GM18502 (cell line): ENCODE results near the gene LBHD2.

Source experiments
- ATAC-seq: cut with Tn5 transposase; IDR thresholded peaks from one replicate; pipeline ENCODE4 v1.9.1; 2021; ENCODE audit warnings: mild to moderate bottlenecking; ENCODE audit not compliant: unreplicated experiment, poor library complexity

Gene LBHD2

GRCh38 chr14:103067231-103067954, 16.6 kb upstream of the LBHD2 start:
- ATAC-seq = no peak

DNA sequence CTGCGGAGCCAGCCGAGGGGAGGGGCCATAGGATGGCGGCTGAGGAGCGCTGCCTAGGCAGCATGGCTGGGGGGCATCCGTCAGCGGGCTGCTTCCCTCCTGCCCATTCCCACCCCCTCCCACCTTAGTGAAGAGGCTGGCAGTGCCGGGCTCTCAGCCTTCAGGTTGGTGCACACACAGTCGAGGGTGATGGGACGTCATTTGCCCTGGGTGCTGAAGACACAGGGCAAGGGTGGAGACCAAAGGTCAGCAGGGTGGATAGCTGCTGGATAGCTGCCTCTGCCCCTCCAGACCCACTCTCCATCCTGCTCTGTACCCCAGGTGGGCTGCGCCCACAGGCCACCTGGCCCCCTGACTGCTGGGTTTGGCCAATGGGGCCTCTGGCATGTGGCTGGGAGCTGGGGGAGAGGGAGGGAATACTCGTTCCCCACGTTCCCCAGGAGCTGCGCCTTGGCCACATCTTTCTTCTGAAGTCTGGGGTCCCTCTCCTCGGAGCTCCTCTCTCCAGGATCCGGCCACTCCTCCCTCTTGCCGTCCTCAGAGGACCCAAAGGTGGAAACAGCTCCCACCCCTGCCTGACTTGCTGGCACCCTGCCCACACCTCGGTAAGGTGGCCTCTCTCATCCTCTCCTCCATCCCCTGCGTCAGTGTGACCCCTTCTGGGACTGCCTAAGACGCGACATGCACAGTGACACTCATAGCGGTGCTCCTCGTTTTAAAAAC, 15.5 kb upstream of the LBHD2 start:
- ATAC-seq = no peak

DNA sequence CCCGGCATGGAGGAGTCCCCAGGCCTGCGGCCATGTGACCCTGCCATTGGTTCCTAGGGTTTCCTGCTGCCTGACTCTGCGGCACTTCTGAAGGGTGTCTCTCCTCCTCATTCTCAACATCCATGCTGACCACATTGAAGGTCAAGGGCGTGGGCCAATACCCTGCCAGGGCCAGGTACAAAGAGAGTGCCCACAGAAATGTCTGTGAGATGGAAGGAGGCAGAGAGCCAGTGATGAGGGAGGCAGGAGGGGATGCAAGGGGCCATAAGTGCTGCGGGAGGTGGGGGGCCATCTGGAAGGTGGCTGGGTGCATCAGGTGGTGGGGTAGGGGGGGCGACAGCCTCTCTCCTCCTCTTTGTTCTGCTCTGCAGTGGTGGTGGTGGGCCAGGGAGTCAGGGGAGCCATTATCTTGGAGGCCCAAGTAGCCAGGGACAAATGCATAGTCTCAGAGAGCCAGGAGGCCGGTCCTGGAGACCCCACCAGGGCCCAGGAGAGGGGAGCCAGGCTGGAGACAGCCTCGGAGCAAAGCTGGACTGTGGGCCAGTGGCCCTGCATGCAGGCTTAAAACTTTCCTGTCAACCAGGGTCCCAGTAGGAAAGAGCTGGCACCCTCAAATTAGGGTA, 13.6 kb upstream of the LBHD2 start:
- no peak for ATAC-seq

- no peak for ATAC-seq
Measured at GRCh38 chr14:103070971-103071542, 13.0 kb upstream of the LBHD2 start.

DNA sequence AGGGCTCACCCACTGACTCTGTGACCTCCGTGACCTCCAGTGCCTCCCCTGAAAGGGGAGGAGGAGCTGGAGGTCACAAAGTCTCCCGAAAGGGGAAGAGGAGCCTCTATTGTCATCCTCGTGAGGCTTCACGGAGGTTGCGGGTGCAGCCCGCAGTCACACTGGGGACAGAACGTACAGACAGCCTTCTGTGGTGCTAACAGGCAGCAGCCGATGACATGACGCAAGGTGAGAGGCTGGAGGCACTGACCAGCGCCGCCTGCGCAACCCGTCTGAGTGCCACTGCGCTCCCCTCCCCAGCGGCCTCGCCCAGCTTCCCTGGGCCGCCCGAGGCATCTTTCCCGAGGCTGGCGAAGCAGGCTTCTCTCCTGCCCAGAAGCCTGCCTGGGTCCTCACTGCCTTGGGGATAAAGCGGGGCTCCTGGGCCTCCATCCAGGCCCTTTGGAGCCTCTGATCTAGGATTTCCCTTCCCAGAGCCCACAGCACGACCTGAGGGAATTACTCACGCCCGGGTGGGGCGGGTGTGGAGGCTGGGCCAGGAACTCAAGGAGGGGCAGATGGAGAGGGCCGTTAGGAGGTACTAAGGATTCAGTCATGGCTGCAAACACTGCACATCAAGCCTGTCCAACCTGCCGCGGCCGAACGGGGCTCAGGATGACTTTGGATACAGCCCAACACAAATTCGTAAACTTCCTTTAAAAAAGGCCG, 12.3 kb upstream of the LBHD2 start:
- no peak for ATAC-seq

GRCh38 chr14:103072595-103073366, 11.2 kb upstream of the LBHD2 start:
- ATAC-seq = no peak

DNA sequence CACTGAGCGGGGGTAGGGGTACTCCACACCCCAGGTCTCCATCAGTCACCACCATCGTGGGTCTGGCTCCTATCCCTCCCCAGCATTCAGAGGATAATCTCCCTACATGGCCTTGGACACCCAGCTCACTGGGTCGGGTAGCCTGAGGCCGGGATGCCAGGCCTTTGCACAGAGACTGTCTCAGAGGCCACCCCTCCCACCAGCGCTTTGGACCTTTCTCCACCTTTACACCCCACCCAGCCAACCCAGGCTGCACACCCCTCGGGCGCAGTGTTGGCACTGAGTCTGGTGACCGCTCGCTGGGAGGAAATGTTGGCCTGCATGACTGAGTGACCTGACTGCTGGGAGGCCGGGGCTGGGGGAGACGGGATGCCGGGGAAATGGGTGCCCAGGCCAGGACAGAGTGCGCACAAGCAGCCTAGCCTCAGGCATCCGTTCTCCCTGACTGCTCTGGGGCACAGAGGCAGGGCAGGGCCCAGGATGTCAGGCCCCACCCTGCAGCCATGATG, 10.6 kb upstream of the LBHD2 start:
- no peak for ATAC-seq

DNA sequence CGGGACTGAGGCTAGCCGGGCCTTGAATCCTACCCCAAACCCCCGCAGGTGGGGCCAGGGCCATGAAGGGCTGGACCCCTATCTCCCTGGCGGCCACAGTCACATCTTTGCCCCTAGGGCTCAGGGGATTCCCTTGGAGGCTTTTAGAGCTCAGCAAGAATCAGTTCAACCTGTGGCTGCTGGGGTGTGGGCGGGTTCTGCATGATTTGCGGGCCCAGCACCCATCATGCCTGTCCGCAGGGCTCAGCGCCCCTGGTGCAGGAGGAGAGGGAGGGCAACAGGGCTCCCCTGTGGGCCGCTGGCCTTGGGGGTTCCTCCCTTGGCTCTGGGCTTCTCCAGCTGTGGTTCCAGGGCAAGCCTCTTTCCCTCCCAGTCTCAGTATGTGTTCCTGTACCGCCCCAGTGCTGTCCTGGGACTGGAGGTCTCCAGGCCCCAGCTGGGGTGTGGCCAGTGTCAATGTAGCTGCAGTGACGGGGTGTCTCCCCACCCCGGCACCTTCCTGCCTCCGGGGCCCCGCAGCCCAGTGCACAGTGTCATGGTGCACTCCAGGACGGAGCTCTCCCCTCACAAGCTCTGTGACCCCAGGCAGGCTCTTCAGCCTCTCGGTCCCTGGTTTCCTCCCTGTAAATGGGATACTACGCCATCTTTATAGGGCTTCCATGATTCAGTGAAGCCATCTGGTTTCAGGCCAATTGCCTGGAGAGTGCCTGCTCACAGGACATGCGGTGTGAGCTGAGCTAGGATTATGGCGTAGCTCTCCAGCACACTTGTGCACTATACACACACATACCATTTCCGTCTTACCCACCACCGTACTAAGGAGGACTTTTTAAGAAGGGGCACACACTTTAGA, 9.9 kb upstream of the LBHD2 start:
- no peak for ATAC-seq

GRCh38 chr14:103074729-103075367, 9.2 kb upstream of the LBHD2 start:
- no peak for ATAC-seq

GRCh38 chr14:103078420-103078749, 5.6 kb upstream of the LBHD2 start:
- ATAC-seq = peak; percentile 57

DNA sequence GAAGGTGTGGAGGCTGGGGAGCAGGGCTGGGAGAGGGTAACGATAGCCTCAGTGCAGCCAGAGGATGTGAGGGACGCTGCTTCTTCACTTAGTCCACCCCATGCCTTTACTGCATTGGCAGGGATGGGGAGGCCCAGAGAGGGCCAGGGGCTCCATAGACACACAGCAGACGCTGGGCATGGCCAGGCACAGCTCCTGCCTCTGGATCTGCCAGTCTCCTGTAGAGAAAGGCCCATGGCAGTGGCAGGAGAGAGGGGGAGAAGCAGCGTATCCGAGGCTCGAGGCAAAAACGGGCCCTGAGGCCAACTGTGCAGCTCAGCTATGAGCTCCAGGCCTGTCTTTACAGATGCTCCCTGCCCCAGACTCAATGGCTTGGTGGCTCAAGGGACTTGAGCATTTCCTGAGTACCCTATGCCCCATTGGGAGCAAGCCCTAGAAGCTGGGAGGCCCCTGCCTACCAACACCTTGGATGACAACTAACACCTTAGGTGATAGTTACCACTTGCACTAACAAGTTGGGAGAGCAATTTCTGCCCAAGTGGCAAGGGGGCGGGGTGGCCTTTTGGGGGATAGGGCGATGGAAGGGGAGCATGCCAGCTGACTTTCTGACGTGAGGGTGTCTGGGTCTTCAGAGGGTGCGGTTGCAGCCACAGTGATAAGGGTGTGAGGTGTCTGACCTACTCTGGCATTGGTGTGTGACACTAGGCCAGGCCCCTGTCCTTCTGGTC, 5.0 kb upstream of the LBHD2 start:
- no peak for ATAC-seq

DNA sequence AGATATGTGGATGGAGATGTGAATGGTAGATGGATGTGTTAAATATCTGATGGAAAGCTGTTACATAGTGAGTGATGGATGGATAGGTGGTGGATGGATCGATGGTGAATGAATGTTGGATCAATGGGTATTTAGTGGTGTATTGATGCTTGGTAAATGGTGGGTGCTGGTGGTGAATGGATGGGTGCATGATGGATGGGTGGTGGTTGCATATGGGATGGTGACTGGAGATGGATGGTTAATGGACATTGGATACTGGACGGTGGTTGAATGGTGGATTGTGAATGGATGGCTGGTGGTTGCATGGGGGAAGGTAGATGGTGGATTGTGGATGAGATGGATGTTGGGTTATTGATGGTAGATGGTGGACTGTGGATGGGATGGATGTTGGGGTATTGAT, 2.1 kb upstream of the LBHD2 start:
- ATAC-seq = no peak

DNA sequence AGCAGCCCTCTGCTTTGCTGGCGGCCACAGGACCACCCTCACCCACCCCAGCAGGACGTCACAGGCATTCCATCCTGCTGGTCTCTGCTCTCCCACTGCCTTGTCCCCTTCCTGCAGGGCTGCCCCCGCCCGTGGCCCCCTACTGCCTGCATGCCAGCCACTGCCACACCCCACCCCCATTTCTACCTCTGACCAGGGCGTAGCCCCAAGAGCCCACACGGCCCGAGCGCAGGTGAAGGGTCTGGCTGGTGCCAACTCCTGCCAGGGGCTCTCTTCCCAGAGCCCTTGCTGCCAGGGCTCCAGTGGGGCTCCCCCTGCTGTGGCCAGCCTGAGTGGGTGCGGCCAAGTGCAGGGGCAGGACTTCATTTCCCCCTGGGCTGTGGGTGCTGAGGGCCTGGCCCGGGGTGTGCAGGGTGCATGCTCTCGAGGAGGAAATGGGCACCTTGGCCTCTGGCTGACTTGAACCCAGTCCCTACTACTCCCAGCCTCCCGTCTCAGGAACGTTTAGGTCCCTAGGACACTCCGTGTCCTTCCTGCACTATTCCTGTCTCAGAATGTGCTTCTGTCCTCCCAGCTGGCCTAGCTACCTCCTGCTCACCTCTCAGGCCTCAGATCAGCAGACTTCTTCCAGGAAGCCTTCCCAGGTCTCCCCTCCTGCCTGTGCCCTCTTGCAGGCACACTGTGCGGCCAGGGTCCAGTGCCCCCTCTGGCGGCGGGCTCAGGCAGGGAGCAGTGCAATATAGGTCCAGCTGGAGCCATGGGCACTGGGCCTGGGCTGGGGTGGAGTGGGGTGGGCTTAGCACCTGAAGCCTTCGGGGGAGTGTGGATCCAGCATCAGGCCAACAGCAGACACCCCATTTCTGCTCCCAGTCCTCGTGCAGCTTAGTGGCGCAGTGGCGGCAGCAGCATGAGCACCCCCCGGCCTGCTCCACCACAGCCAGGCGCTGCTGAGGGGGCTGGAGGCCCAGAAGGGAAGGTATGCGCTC, 1.4 kb downstream of the LBHD2 start:
- ATAC-seq = no peak

DNA sequence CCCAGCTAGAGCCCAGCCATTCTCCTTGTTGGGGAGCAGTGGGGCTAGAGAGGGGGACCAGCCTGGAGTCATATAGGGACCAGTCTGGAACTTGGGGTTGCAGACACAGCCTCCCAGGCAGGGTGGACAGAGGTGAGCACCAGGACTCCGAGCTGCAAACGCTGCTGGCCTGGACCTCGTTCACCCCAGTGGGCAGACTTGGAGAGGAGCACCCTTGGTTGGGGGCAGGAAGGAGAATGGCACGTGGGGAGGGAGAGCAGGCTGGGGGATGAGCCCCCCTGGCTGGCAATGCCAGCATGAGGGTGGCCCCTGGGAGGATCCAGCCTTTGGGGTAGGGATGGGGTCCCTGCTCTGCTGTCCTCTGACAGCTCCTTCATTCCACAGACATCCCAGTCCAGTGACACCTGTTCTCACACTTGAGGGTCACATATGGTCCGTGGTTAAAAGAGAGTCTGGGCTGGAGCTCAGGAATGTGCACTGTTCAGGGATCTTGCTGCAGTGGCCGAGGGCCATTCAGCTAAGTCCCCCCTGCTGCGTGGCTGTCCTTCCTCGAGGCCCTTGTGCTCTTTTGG, 2.8 kb downstream of the LBHD2 start:
- no peak for ATAC-seq

GRCh38 chr14:103087343-103087835, 3.4 kb downstream of the LBHD2 start:
- ATAC-seq = no peak

DNA sequence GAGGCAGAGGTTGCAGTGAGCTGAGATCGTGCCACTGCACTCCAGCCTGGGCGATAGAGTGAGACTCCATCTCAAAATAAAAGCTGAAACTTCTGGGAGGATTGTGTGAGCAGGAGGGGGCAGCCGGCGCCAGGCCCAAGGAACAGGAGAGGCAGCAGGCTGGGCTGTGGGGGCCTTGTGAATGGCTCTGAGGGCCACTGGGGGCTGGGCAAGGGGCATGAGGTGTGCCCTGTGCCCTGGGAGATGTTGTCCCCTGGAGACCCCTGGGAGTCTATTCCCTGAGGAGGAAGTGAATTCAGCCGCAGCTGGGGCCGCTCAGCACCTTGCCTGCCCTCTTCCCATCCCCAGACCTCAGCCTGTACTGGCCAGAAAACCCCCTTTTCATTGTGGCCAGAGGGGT, 4.9 kb downstream of the LBHD2 start:
- ATAC-seq = no peak
